Measurements from ENCODE around the gene PHF21B.

The PHF21B gene

DNA sequence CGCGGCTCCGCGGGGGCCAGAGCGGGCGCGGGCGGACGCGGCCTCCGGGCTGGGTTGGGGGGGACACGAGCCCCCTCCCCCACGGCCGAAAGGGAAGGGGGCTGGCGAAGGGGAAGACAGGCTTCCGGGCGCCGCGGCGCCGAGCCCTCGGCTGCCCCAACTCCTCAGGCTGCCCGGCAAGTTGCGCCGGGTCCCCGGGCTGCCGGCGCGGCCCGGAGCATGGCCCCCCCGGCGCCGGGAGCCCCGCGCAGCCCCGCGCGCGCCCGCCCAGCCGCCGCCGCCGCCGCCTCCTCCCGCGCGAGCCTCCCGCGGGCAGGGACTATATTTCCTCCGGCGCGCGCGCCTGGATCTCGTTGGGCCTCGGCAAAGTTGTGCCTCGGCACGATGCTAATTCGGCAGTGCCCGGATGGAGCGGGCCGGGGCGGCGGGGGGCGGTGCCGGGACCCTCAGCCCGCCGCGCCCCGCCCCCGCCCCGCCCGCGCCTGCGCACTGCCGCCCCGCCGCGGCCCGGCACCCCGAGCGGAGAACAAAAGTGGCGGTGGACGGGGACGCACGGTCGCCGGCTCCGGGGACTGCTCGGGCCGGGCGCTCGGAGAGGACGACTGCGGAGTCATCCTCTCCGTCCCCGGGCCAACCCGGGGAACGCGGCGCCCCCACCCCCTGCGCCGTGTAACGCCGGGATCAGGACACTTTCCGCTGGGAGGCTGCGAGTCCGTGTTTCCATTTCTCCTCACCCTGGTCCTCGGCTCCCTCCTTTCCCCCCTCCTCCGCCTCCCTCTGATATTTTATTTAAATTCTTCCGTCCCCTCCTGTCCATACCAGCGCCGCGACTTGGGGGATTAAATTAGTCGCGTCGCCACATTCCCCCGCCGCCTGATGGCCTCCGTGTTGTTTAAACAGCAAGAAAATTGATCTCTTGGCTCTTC is at the start of gene PHF21B:
PHF21B (minus strand) TSS at position 400 of the 926 bp plus-strand sequence. CDS start 456 bp downstream, outside the sequence.
- H3K27ac ChIP-seq: no peak within 1 kb of the TSS
- H3K27me3 ChIP-seq: peaks cover 97% of the 10 kb centered on the region
- TF ChIP-seq, protein P1, sequence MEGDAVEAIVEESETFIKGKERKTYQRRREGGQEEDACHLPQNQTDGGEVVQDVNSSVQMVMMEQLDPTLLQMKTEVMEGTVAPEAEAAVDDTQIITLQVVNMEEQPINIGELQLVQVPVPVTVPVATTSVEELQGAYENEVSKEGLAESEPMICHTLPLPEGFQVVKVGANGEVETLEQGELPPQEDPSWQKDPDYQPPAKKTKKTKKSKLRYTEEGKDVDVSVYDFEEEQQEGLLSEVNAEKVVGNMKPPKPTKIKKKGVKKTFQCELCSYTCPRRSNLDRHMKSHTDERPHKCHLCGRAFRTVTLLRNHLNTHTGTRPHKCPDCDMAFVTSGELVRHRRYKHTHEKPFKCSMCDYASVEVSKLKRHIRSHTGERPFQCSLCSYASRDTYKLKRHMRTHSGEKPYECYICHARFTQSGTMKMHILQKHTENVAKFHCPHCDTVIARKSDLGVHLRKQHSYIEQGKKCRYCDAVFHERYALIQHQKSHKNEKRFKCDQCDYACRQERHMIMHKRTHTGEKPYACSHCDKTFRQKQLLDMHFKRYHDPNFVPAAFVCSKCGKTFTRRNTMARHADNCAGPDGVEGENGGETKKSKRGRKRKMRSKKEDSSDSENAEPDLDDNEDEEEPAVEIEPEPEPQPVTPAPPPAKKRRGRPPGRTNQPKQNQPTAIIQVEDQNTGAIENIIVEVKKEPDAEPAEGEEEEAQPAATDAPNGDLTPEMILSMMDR (IDR thresholded peaks at IDR 0.05): no peak
- no peaks in the 10 kb centered on the region for H3K9me3 ChIP-seq
- H3K4me1 ChIP-seq (ENCODE audit: control insufficient read depth in 1 of 2, insufficient read depth in 1 of 2, low read depth in 1 of 2, low read length in 1 of 2): peaks cover 0 to 16% of the 10 kb centered on the region in 2 experiments
- H3K36me3 ChIP-seq: no peaks in the 10 kb centered on the region
- H3K4me3 ChIP-seq (ENCODE audit: low read depth in 1 of 2, low read length in 1 of 2): no peak within 1 kb of the TSS

DNA sequence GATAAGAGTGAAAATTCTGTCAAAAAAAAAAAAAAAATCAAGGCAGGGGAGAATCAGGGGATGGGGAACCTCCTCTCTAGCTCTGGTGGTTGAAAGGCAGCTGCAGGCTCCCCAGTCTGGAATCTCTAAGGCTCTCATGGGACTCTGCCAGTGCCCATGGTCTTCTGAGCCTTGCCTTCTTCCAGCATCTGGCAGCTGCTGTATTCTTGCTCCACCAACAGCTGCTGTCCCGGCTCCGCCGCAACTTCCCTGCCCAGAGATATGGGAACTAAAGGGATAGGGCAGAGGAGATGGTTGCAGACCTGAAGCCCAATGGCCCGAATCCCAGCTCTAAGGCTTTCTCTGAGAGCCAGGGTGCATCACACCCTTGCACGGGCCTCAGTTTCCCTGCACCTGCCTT is 49.5 kb upstream of the PHF21B start:
- Histone ChIP-seq H3K27me3 (peaks cover under 1% of the 10 kb centered on the region), H3K27ac (no peak overlapping the region), H3K4me1 (ENCODE audit: control insufficient read depth in 1 of 2, insufficient read depth in 1 of 2, low read depth in 1 of 2, low read length in 1 of 2) (no peaks in the 10 kb centered on the region), H3K9me3 (no peaks in the 10 kb centered on the region), H3K36me3 (no peaks in the 10 kb centered on the region), H3K4me3 (ENCODE audit: low read depth in 1 of 2, low read length in 1 of 2) (no peak overlapping the region)
- TF ChIP-seq, protein P1 (IDR thresholded peaks at IDR 0.05): no peak

DNA sequence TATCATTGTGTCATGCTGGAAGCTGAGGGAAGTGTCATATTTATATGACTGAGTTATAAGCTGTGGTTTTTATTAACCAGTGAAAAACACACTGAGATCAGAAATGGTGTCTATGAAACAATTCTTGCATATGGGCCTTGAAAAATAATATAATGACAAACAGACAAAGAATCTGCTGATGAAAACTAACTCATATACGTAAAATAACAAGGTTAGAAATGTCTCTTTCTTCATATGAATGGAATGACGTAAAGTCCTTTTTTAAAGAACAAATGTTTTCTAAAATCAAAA is 48.8 kb upstream of the PHF21B start:
- H3K9me3 ChIP-seq: no peaks in the 10 kb centered on the region
- H3K4me3 ChIP-seq (ENCODE audit: low read depth in 1 of 2, low read length in 1 of 2): no peak overlapping the region
- no peaks in the 10 kb centered on the region for H3K4me1 ChIP-seq (ENCODE audit: control insufficient read depth in 1 of 2, insufficient read depth in 1 of 2, low read depth in 1 of 2, low read length in 1 of 2)
- no peak overlapping the region for H3K27ac ChIP-seq
- no peaks in the 10 kb centered on the region for H3K36me3 ChIP-seq
- TF ChIP-seq, protein P1 (IDR thresholded peaks at IDR 0.05): no peak
- peaks cover 8% of the 10 kb centered on the region for H3K27me3 ChIP-seq

DNA sequence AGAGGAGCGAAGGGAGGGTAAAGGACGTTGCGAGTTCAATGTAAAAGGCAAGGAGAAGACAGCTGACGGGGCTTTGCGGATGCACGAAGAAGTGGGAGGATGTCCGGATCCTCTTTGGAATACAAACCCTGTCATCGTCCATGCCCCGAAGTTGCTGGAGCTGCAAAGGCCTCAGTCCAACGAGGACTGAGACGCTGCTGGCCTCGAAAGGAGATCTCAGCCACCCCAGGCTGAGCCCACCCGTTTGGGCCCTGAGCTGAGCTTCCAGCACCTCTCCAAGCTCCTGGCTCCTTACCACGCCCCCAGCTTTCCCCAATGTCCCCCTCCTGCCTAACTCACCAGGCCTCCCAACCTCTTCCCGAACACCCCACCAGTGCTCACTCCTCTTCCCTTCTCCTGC is 46.1 kb upstream of the PHF21B start:
- Histone ChIP-seq H3K4me3 (ENCODE audit: low read depth in 1 of 2, low read length in 1 of 2) (no peak overlapping the region), H3K4me1 (ENCODE audit: control insufficient read depth in 1 of 2, insufficient read depth in 1 of 2, low read depth in 1 of 2, low read length in 1 of 2) (no peaks in the 10 kb centered on the region), H3K27me3 (peaks cover 18% of the 10 kb centered on the region), H3K36me3 (no peaks in the 10 kb centered on the region), H3K9me3 (no peaks in the 10 kb centered on the region), H3K27ac (no peak overlapping the region)
- TF ChIP-seq, protein P1 (IDR thresholded peaks at IDR 0.05): no peak

- H3K27me3 ChIP-seq: peaks cover 26% of the 10 kb centered on the region
- H3K27ac ChIP-seq: no peak overlapping the region
Measured at GRCh38 chr22:45053571-45053970, 43.8 kb upstream of the PHF21B start.

More at GRCh38 chr22:45053571-45053970, 43.8 kb upstream of the PHF21B start:
- TF ChIP-seq, protein P1 (IDR thresholded peaks at IDR 0.05): no peak
- no peaks in the 10 kb centered on the region for H3K4me1 ChIP-seq (ENCODE audit: control insufficient read depth in 1 of 2, insufficient read depth in 1 of 2, low read depth in 1 of 2, low read length in 1 of 2)
- H3K4me3 ChIP-seq (ENCODE audit: low read depth in 1 of 2, low read length in 1 of 2): no peak overlapping the region
- H3K9me3 ChIP-seq: no peaks in the 10 kb centered on the region
- H3K36me3 ChIP-seq: no peaks in the 10 kb centered on the region
